Prostate gland (tissue), 2 donors: ENCODE results near the gene TNFAIP2.

ENCODE experiments used
- CTCF ChIP-seq, 4 experiments: fragments of 200-600 bp in 2 of 4; fragments of 450-650 bp in 2 of 4; sonication (generic) in 2 of 4; IDR thresholded peaks; 1 replicate in 3 of 4; 2 replicates in 1 of 4; pipeline ENCODE4 v1.5.1; 2016 to 2019; ENCODE audit warnings: antibody characterized with exemption in 4 of 4, mild to moderate bottlenecking in 2 of 4, moderate library complexity in 2 of 4
- POLR2A ChIP-seq: fragments of 450-650 bp; IDR thresholded peaks from one replicate; pipeline ENCODE4 v1.6.1; 2016; ENCODE audit warnings: antibody characterized with exemption, mild to moderate bottlenecking
- POLR2AphosphoS5 ChIP-seq: sonication (generic); formaldehyde crosslinking; IDR thresholded peaks from one replicate; pipeline ENCODE4 v1.6.1; 2017; ENCODE audit warnings: antibody characterized with exemption

- TF ChIP-seq CTCF (IDR thresholded peaks at IDR 0.05) = no peak
- TF ChIP-seq POLR2A = no peak
- TF ChIP-seq POLR2AphosphoS5 = no peak
Observed at GRCh38 chr14:103177376-103177775, 54.1 kb downstream of the TNFAIP2 start.
